B cell (primary cell): Measurements from ENCODE around the gene CLEC2B. TPM values are rescaled to one million over a fixed set of nuclear protein-coding genes. Genes with fewer than 3 reads are reported as not detected.

Source experiments
- ATAC-seq: fragments of 200-7000 bp; cut with Tn5 transposase; one replicate; pipeline ENCODE4 v1.10.0; 2021; ENCODE audit warnings: low read depth, mild to moderate bottlenecking, moderate number of reproducible peaks, moderate library complexity
- CTCF ChIA-PET: fragments of 350-600 bp; sonication (Branson Sonifier 250); formaldehyde crosslinking; loops from one replicate; lab custom pipeline; 2021; ENCODE audit warnings: antibody characterized with exemption, inconsistent platforms; lab: Charles Lee
- POLR2A ChIA-PET: fragments of 350-600 bp; sonication (Branson Sonifier 250); formaldehyde crosslinking; loops from one replicate; lab custom pipeline; 2021; ENCODE audit warnings: antibody characterized with exemption; lab: Charles Lee
- DNase-seq: peaks from one replicate; pipeline ENCODE4 v3.0.0; 2013
- H2AFZ ChIP-seq: 2 replicates; pipeline ENCODE4 v1.6.1; 2012; ENCODE audit warnings: mild to moderate bottlenecking, low read depth, low read length; ENCODE audit not compliant: insufficient read depth, poor library complexity, severe bottlenecking
- H3K27ac ChIP-seq, 2 donors: 1 replicate in 1 of 2; 2 replicates in 1 of 2; pipeline ENCODE4 v1.5.1; 2012 to 2013; ENCODE audit warnings: low read length in 2 of 2, mild to moderate bottlenecking in 2 of 2, moderate library complexity in 1 of 2
- H3K27me3 ChIP-seq, 4 experiments: fragments of 200-600 bp in 1 of 4; sonication (generic) in 1 of 4; replicated peaks in 1 of 4; 1 replicate in 2 of 4; 2 replicates in 2 of 4; pipeline versions ENCODE4 v1.6.1 to v1.7.0; 2013 to 2016; ENCODE audit warnings: low read length in 3 of 4, mild to moderate bottlenecking in 2 of 4, mixed read lengths in 1 of 4, moderate library complexity in 1 of 4; ENCODE audit not compliant: insufficient read depth in 4 of 4, control insufficient read depth in 3 of 4; ENCODE audit errors: control extremely low read depth in 1 of 4
- H3K36me3 ChIP-seq, 2 experiments: replicated peaks in 1 of 2; 1 replicate in 1 of 2; 2 replicates in 1 of 2; pipeline versions ENCODE4 v1.6.1 to v1.7.1; 2013; ENCODE audit warnings: low read length in 1 of 2; ENCODE audit not compliant: insufficient read depth in 2 of 2, control insufficient read depth in 1 of 2; ENCODE audit errors: control extremely low read depth in 1 of 2, extremely low read depth in 1 of 2
- H3K4me1 ChIP-seq, 2 donors: fragments of 200-600 bp in 1 of 2; sonication (generic) in 1 of 2; 1 replicate in 1 of 2; 2 replicates in 1 of 2; pipeline versions ENCODE4 v1.5.1 to v1.6.1; 2013 to 2017; ENCODE audit warnings: low read length in 2 of 2; ENCODE audit not compliant: control insufficient read depth in 2 of 2, insufficient read depth in 2 of 2
- H3K4me2 ChIP-seq: replicated peaks from 2 replicates; pipeline ENCODE3; 2012; ENCODE audit warnings: mild to moderate bottlenecking, low read depth, low read length; ENCODE audit not compliant: poor library complexity, severe bottlenecking
- H3K4me3 ChIP-seq, 5 experiments: fragments of 200-600 bp in 1 of 5; sonication (generic) in 1 of 5; 1 replicate in 3 of 5; 2 replicates in 2 of 5; pipeline versions ENCODE4 v1.5.1 to v1.7.0; 2011 to 2016; ENCODE audit warnings: low read length in 4 of 5, mild to moderate bottlenecking in 4 of 5, low read depth in 2 of 5, control low read depth in 1 of 5, moderate library complexity in 1 of 5; ENCODE audit not compliant: insufficient read depth in 1 of 5; ENCODE audit errors: control extremely low read depth in 1 of 5, extremely low read depth in 1 of 5
- H3K79me2 ChIP-seq: fragments of 200-600 bp; sonication (generic); one replicate; pipeline ENCODE4 v1.6.0; 2016; ENCODE audit warnings: low read length; ENCODE audit not compliant: control insufficient read depth, insufficient read depth
- H3K9ac ChIP-seq: fragments of 200-600 bp; sonication (generic); 2 replicates; pipeline ENCODE4 v1.6.1; 2017; ENCODE audit warnings: mild to moderate bottlenecking, low read length, moderate library complexity
- H3K9me3 ChIP-seq, 3 donors: one replicate each; pipeline versions ENCODE4 v1.6.1 to v1.7.1; 2013; ENCODE audit warnings: low read length in 2 of 3; ENCODE audit not compliant: control insufficient read depth in 2 of 3, insufficient read depth in 1 of 3; ENCODE audit errors: control extremely low read depth in 1 of 3
- H4K20me1 ChIP-seq: 2 replicates; pipeline ENCODE4 v1.6.0; 2012; ENCODE audit warnings: mild to moderate bottlenecking, low read length; ENCODE audit not compliant: insufficient read depth, control insufficient read depth, poor library complexity, severe bottlenecking
- H3K27ac Mint-ChIP-seq: one replicate; pipeline ENCODE4 v1.8.0; 2021; ENCODE audit warnings: mixed read lengths
- H3K27me3 Mint-ChIP-seq: one replicate; pipeline ENCODE4 v1.8.0; 2021; ENCODE audit warnings: mixed read lengths
- H3K4me1 Mint-ChIP-seq: one replicate; pipeline ENCODE4 v1.8.0; 2021; ENCODE audit warnings: mixed read lengths
- H3K4me3 Mint-ChIP-seq: one replicate; pipeline ENCODE4 v1.8.0; 2021; ENCODE audit warnings: mixed read lengths
- H3K9me3 Mint-ChIP-seq: one replicate; pipeline ENCODE4 v1.8.0; 2022; ENCODE audit warnings: mixed read lengths; ENCODE audit not compliant: insufficient read depth
- EZH2 ChIP-seq: IDR thresholded peaks from 2 replicates; pipeline ENCODE4 v1.6.1; 2012; ENCODE audit warnings: borderline replicate concordance, low read depth, mild to moderate bottlenecking, moderate library complexity, low read length; ENCODE audit not compliant: insufficient read depth, poor library complexity, severe bottlenecking
- WGBS: methylation state at CpG from one replicate; pipeline ENCODE4 v1.1.5; 2013; ENCODE audit warnings: missing lambda C conversion rate; ENCODE audit not compliant: insufficient coverage; 5-methylcytosine and 5-hydroxymethylcytosine counted together
- intact Hi-C: fragments of 100-400 bp; cut with micrococcal nuclease; formaldehyde crosslinking; loops from one replicate; pipeline ENCODE4 v1.10.0; 2022
- polyA plus RNA-seq: library from polyadenylated mRNA; depleted of rRNA; stranded (reverse); fragments of >200 nt; gene quantifications from 2 replicates; pipeline ENCODE4 v1.2.3, GENCODE V29; 2012
- total RNA-seq, 2 donors: library from RNA; stranded (reverse); fragments of 120-200 nt in 1 of 2; gene quantifications; 1 replicate in 1 of 2; 2 replicates in 1 of 2; pipeline versions ENCODE4 v1.2.3 to v1.2.4, GENCODE V29; 2013 to 2022
- TF ChIP-seq, protein P1 (sequence below): fragments of 200-600 bp; IDR thresholded peaks from one replicate; pipeline ENCODE4 v1.8.0; 2022; ENCODE audit warnings: antibody characterized with exemption, mild to moderate bottlenecking

CLEC2B gene
- total and polyA plus RNA-seq, 2 donors (not counting 1 experiment from before 2014, with no cell fraction given) = 31.6 to 58.2 TPM

DNA sequence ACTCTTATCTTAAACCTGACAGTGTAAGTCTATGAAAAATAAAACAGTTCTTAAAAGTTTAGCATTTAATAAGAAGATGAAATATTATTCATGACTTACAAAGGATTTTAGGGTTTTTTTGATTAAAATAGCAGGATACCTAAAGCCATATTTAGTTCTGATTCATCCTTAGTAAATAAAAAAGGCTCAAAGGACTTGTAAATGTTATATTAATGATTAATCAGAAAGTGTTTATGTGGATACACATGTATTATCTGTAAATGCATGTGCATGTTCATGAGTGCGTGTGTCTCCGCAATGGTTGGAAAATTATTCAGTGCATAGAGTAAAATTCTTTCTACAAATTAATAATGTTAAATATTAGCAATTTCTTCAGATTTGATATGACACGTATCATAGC lies 37.4 kb downstream of the CLEC2B start:
- no CpG with 5 or more reads among the region's 3 CpGs for WGBS
- Mint-ChIP-seq H3K27me3 (no peaks in the 10 kb centered on the region), H3K9me3 (no peaks in the 10 kb centered on the region), H3K27ac (no peak overlapping the region), H3K4me3 (no peak overlapping the region), H3K4me1 (no peaks in the 10 kb centered on the region)
- ATAC-seq = no peak
- Histone ChIP-seq H3K9ac (no peak overlapping the region), H2AFZ (no peak overlapping the region), H3K79me2 (no peaks in the 10 kb centered on the region), H3K4me1 (no peaks in the 10 kb centered on the region), H3K9me3 (no peaks in the 10 kb centered on the region), H3K27ac (no peak overlapping the region), H4K20me1 (no peaks in the 10 kb centered on the region), H3K36me3 (no peaks in the 10 kb centered on the region), H3K4me2 (no peak overlapping the region), H3K4me3 (no peak overlapping the region), H3K27me3 (peaks cover 0 to 4% (median 0%) of the 10 kb centered on the region in 4 experiments)
- POLR2A ChIA-PET = no interaction called here
- CTCF ChIA-PET = interaction anchor here (0.7 to 1.2 kb wide), 2 partner anchors 8 to 13 kb away, joined by 3 to 4 read pairs; no protein-coding TSS in a partner anchor
- intact Hi-C loops = no loop called here
- no peak for DNase-seq
- TF ChIP-seq, protein P1, sequence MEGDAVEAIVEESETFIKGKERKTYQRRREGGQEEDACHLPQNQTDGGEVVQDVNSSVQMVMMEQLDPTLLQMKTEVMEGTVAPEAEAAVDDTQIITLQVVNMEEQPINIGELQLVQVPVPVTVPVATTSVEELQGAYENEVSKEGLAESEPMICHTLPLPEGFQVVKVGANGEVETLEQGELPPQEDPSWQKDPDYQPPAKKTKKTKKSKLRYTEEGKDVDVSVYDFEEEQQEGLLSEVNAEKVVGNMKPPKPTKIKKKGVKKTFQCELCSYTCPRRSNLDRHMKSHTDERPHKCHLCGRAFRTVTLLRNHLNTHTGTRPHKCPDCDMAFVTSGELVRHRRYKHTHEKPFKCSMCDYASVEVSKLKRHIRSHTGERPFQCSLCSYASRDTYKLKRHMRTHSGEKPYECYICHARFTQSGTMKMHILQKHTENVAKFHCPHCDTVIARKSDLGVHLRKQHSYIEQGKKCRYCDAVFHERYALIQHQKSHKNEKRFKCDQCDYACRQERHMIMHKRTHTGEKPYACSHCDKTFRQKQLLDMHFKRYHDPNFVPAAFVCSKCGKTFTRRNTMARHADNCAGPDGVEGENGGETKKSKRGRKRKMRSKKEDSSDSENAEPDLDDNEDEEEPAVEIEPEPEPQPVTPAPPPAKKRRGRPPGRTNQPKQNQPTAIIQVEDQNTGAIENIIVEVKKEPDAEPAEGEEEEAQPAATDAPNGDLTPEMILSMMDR = no peak
- no peak for TF ChIP-seq EZH2

DNA sequence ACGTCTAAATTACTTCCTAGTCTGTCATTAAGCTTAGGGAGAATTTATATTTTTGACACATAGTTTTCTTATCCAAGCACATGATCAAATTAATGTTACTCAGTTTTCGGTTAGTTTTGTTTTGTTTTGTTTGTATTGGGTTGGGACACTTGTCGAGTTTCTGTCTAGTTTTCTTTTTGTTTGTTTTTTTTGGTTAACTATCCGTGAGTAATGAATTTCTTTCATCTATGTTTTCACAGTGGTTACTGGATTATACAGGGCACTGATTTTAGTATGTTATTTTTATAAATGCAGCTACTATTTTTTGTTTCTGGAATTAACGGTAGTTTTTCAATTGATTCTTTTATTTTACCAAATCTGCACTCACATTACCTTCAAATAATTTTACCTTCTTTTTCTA lies 39.2 kb downstream of the CLEC2B start:
- ChIA-PET CTCF (interaction anchor here (1.0 kb wide), 1 partner anchor 17 kb away, joined by 3 read pairs; no protein-coding TSS in a partner anchor), POLR2A (no interaction called here)
- Histone ChIP-seq H3K36me3 (no peaks in the 10 kb centered on the region), H3K9ac (no peak overlapping the region), H3K79me2 (no peaks in the 10 kb centered on the region), H3K4me3 (no peak overlapping the region), H3K4me1 (no peaks in the 10 kb centered on the region), H2AFZ (no peak overlapping the region), H4K20me1 (no peaks in the 10 kb centered on the region), H3K27ac (no peak overlapping the region), H3K4me2 (no peak overlapping the region), H3K9me3 (no peaks in the 10 kb centered on the region), H3K27me3 (peaks cover 0 to 4% (median 0%) of the 10 kb centered on the region in 4 experiments)
- Mint-ChIP-seq H3K27me3 (no peaks in the 10 kb centered on the region), H3K9me3 (no peaks in the 10 kb centered on the region), H3K4me1 (no peaks in the 10 kb centered on the region), H3K4me3 (no peak overlapping the region), H3K27ac (no peak overlapping the region)
- TF ChIP-seq EZH2 = no peak
- TF ChIP-seq, protein P1 = no peak
- intact Hi-C loops = no loop called here
- no peak for DNase-seq
- WGBS = no CpG with 5 or more reads among the region's 5 CpGs
- ATAC-seq = no peak
